LNCaP clone FGC (cell line): ENCODE results near the gene PLXNB2.

Experiments
- DNase-seq: peaks from one replicate; pipeline ENCODE4 v3.0.0-alpha.2; 2011; ENCODE audit warnings: low read depth
- H3K4me3 ChIP-seq: 2 replicates; pipeline ENCODE4 v1.5.1; 2011; ENCODE audit warnings: mild to moderate bottlenecking, low read depth, low read length, control low read depth
- TF ChIP-seq, protein P1 (sequence below): IDR thresholded peaks from 2 replicates; pipeline ENCODE4 v1.5.1; 2012; ENCODE audit warnings: mild to moderate bottlenecking; ENCODE audit not compliant: control insufficient read depth, insufficient read depth; ENCODE audit errors: extremely low read depth

The PLXNB2 gene

GRCh38 chr22:50244420-50245213, 62.8 kb downstream of the PLXNB2 start, which contains the start of gene TUBGCP6:
Gene TUBGCP6 (minus strand): TSS chr22:50245023. CDS start chr22:50244459, 564 bp downstream.
- peak; percentile 72 for DNase-seq
- TF ChIP-seq, protein P1, sequence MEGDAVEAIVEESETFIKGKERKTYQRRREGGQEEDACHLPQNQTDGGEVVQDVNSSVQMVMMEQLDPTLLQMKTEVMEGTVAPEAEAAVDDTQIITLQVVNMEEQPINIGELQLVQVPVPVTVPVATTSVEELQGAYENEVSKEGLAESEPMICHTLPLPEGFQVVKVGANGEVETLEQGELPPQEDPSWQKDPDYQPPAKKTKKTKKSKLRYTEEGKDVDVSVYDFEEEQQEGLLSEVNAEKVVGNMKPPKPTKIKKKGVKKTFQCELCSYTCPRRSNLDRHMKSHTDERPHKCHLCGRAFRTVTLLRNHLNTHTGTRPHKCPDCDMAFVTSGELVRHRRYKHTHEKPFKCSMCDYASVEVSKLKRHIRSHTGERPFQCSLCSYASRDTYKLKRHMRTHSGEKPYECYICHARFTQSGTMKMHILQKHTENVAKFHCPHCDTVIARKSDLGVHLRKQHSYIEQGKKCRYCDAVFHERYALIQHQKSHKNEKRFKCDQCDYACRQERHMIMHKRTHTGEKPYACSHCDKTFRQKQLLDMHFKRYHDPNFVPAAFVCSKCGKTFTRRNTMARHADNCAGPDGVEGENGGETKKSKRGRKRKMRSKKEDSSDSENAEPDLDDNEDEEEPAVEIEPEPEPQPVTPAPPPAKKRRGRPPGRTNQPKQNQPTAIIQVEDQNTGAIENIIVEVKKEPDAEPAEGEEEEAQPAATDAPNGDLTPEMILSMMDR: no peak
- peak within 1 kb of the TSS; percentile 69 for H3K4me3 ChIP-seq

DNA sequence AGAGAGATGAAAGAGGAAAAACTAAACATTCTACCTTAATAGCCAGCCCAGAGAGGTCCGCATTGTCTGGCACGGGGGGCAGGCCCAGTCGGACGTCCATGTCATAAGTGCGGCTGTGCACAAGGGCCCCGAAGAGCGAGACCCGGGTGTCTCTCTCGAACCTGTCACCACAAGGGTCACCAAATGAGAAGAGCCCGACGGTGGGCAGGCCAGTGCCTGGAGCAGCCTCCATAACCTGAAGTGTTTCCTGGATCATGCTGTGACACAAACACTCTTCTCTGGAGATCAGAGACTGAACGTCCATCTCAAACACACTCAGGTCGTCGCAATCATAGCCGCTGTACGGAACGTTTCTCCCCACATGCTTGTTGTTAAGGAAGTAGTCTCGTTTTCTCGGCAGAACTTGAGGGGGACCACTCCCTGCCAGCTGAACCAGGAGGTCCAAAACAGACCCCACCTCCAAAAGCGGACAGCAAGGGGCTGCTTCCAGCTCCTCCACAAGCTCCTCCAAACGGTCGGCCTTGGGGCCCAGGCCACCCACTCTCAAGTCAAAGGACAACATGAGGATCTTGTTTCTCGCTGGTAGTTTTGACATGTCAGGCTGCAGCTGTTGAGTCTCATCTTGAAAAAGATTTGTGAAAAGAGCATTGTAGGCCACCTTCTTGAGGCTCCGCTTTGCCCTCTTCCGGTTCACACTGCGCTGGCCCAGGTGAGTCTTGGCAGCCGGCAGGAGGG, 63.6 kb downstream of the PLXNB2 start:
- no peak for DNase-seq
- TF ChIP-seq, protein P1: no peak
- H3K4me3 ChIP-seq: peak overlapping the region; percentile 69

DNA sequence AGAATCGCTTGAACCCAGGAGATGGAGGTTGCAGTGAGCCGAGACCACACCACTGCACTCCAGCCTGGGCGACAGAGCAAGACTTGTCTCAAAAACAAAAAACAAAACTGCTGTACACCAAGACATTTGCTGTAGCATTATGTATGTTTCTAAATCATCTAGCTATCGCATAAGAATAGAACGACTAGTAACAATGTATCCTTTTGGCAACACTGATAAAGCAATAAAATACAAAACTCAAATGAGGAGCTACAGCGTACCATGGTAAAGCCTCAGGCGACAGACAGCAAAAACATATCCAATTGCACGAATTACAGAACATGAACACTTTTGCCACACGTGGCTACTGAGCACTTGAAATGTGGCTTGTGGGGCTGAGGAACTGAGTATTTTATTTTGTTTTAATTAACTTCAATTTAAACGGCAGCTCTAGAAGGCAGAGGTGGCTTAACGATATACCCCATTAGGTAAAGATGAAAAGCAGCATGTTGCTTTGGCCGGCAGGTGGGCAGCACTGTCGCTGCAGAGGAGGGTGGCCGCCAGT, 65.0 kb downstream of the PLXNB2 start:
- TF ChIP-seq, protein P1: no peak
- H3K4me3 ChIP-seq: peak overlapping the region; percentile 69
- no peak for DNase-seq

- no peak overlapping the region for H3K4me3 ChIP-seq
- TF ChIP-seq, protein P1: no peak
- DNase-seq: no peak
These were observed 68.7 kb downstream of the PLXNB2 start for GRCh38 chr22:50238755-50239154.

DNA sequence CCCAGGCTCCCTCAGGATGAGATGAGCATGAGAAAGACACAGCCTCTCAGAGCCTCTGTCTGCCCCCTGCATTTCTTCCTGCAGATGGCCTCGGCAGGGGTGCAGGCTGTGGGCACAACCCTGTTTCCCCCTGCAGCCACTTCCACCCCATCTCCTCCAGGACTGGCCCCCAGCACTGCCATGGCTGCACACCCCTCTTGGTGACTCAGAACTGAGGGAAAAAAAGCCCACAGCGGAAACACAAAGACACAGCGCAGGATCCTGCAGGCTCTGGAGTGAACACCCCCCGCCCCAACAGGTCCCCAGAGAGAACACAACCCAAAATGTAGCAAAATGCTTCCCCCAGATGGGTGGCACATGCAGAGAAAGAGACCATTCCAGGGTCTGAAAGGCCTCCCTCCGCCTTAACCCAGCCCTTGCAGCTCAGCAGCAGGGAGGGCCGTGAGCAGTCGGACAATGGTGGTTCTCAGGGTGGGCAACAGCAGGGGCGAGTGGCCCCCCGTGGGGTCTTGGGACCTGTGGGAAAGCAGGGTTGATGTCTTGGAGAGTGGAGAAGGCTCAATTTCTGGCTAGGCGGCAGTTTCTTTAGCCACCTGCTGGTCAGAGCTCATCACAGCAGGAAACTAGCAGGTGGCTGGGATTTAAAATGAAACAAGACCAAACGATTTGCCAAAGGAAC, 70.6 kb downstream of the PLXNB2 start:
- DNase-seq: no peak
- TF ChIP-seq, protein P1: peak; percentile 55
- no peak overlapping the region for H3K4me3 ChIP-seq

GRCh38 chr22:50233223-50233622, 74.2 kb downstream of the PLXNB2 start:
- TF ChIP-seq, protein P1: no peak
- DNase-seq: no peak
- no peak overlapping the region for H3K4me3 ChIP-seq
